ENCODE measurements around the gene ATOX1. TPM values are rescaled to one million over a fixed set of nuclear protein-coding genes. Genes with fewer than 3 reads are reported as not detected.

ATOX1 gene
- total and polyA plus RNA-seq, 9 of the 15 experiments (the other 6 are each of a cell fraction or from before 2014, with no cell fraction given) = 59.2 to 318 (median 86.2) TPM

DNA sequence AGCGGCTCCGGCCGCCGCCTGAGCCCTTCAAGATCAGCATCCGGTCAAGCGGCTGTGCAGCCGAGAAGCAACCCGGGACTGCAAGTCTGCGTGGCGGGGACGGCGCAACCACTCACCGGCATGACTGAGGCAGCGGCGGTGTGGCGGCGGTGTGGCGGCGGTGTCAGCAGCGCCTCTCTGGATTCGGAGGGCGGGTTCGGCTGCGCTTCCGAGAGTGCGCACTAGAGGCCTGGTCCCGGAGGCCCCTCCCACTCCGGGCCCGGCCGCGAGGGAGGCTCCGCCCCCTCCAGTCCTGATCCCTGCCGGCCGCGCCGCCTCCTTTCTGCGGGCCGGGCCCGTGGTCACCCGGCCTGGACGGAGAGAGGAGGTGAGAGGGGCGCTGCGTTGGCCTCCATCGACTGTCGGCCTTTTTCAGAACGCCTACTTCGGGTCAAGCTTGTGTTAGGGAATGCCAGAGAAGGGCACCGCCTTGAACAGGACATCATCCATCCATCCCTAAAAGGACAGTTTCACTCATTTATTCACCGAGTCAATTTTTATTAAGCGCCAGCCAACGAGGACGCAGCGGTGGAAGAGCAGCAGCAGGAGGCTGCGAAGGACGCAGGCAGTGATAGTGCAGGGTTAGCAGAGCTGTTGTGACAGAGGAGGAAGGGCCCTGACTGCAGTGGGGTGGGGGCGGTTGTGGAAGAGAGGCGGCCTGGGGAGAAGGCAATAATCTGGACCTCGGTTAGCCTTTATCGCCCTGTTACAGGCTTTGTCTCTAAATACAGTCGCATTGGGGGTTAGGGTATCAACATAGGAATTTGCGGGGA, at the start of gene ATOX1 (continued):
- TF ChIP-seq, protein P1, sequence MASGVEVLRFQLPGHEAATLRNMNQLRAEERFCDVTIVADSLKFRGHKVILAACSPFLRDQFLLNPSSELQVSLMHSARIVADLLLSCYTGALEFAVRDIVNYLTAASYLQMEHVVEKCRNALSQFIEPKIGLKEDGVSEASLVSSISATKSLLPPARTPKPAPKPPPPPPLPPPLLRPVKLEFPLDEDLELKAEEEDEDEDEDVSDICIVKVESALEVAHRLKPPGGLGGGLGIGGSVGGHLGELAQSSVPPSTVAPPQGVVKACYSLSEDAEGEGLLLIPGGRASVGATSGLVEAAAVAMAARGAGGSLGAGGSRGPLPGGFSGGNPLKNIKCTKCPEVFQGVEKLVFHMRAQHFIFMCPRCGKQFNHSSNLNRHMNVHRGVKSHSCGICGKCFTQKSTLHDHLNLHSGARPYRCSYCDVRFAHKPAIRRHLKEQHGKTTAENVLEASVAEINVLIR (CRISPR knock-in tag; IDR thresholded peaks at IDR 0.05) = 0 out of 2 replicates have a peak, but pooled peaks have one; percentile 45
- peak; percentile 84 for TF ChIP-seq MTA3 (IDR thresholded peaks at IDR 0.05; ENCODE audit: borderline replicate concordance)
- TF ChIP-seq MAFG (tag; conservative IDR thresholded peaks at IDR 0.05) = no peak
- TF ChIP-seq ZKSCAN8 (CRISPR knock-in tag; IDR thresholded peaks at IDR 0.05) = no peak
- peak; percentile 60 for TF ChIP-seq CCNT2 (IDR thresholded peaks at IDR 0.05; ENCODE audit: borderline replicate concordance, extremely low read depth, insufficient read length, low read depth, low read length)
- 0 out of 2 replicates have a peak, but pooled peaks have one; percentile 36 for TF ChIP-seq ZNF24 (IDR thresholded peaks at IDR 0.05)
- TF ChIP-seq STAG1 (CRISPR knock-in tag; IDR thresholded peaks at IDR 0.05; ENCODE audit: borderline replicate concordance) = no peak
- peak; percentile 79 for TF ChIP-seq DPF2 (IDR thresholded peaks at IDR 0.05)
- TF ChIP-seq RCOR1 (IDR thresholded peaks at IDR 0.05; ENCODE audit: borderline replicate concordance in 1 of 2, low read depth in 2 of 2, low read length in 2 of 2) = 0 out of 4 replicates have a peak, but pooled peaks of 1 of the 2 experiments have one; percentile 5
- peak; percentile 22; the same call in 1 of the 2 replicates for TF ChIP-seq SMAD4 (CRISPR knock-in tag; conservative IDR thresholded peaks at IDR 0.05)
- TF ChIP-seq PML (IDR thresholded peaks at IDR 0.05; ENCODE audit: low read length) = peak; percentile 72; the same call in 1 of the 2 replicates
- TF ChIP-seq SIRT6 (IDR thresholded peaks at IDR 0.05; ENCODE audit: low read depth, low read length) = no peak
- TF ChIP-seq, protein P2, sequence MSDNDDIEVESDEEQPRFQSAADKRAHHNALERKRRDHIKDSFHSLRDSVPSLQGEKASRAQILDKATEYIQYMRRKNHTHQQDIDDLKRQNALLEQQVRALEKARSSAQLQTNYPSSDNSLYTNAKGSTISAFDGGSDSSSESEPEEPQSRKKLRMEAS (CRISPR knock-in tag; IDR thresholded peaks at IDR 0.05) = peak; percentile 45
- no peak for TF ChIP-seq NFE2L1 (tag; IDR thresholded peaks at IDR 0.05; ENCODE audit: borderline replicate concordance, low read depth)
- peak; percentile 74 for TF ChIP-seq CBFA2T3 (IDR thresholded peaks at IDR 0.05)
- peak; percentile 74 for TF ChIP-seq FIP1L1 (IDR thresholded peaks at IDR 0.05; ENCODE audit: low read depth, low read length, poor library complexity, severe bottlenecking)
- TF ChIP-seq CEBPB (tag; IDR thresholded peaks at IDR 0.05) = peak; percentile 52
- no peak for TF ChIP-seq ZNF274 (IDR thresholded peaks at IDR 0.05; ENCODE audit: borderline replicate concordance, low read depth, low read length)
- no peak for TF ChIP-seq ZNF696 (CRISPR knock-in tag; conservative IDR thresholded peaks at IDR 0.05)
- TF ChIP-seq YY1 (IDR thresholded peaks at IDR 0.05; ENCODE audit: borderline replicate concordance in 1 of 3, control insufficient read depth in 1 of 3, extremely low read depth in 1 of 3, insufficient read depth in 3 of 3, insufficient read length in 1 of 3, insufficient replicate concordance in 2 of 3, low read depth in 1 of 3, low read length in 2 of 3) = peak in 2 of 3 experiments; percentile 43 to 72
- TF ChIP-seq ZFP36 (IDR thresholded peaks at IDR 0.05; ENCODE audit: low read depth, low read length, partially characterized antibody) = peak; percentile 22
- peak; percentile 77; the same call in 1 of the 2 replicates for TF ChIP-seq POLR2H (tag; IDR thresholded peaks at IDR 0.05; ENCODE audit: low read depth)
- peak; percentile 40 for TF ChIP-seq SMARCA4 (IDR thresholded peaks at IDR 0.05)
- peak; percentile 64; the same call in 1 of the 2 replicates for TF ChIP-seq ZBTB1 (CRISPR knock-in tag; IDR thresholded peaks at IDR 0.05; ENCODE audit: borderline replicate concordance, low read depth)
- TF ChIP-seq, protein P3, sequence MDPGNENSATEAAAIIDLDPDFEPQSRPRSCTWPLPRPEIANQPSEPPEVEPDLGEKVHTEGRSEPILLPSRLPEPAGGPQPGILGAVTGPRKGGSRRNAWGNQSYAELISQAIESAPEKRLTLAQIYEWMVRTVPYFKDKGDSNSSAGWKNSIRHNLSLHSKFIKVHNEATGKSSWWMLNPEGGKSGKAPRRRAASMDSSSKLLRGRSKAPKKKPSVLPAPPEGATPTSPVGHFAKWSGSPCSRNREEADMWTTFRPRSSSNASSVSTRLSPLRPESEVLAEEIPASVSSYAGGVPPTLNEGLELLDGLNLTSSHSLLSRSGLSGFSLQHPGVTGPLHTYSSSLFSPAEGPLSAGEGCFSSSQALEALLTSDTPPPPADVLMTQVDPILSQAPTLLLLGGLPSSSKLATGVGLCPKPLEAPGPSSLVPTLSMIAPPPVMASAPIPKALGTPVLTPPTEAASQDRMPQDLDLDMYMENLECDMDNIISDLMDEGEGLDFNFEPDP (CRISPR knock-in tag; IDR thresholded peaks at IDR 0.05) = 0 out of 2 replicates have a peak, but pooled peaks have one; percentile 43
